HepG2 (cell line): Measurements from ENCODE around the gene RGS11. TPM values are rescaled to one million over a fixed set of nuclear protein-coding genes. Genes with fewer than 3 reads are reported as not detected.

Experiments
- ATAC-seq: fragments of 200-7000 bp; cut with Tn5 transposase; 3 replicates; pipeline ENCODE4 v1.9.1; 2020; ENCODE audit warnings: mild to moderate bottlenecking, moderate library complexity
- BruUV-seq: library from RNA; stranded (reverse); fragments of 400-500 nt; replicated peaks from 2 replicates; lab custom pipeline; 2021; lab: Mats Ljungman, UMichigan
- CTCF ChIA-PET: fragments of 300-600 bp; formaldehyde crosslinking; extraction: SDS; loops from one replicate; lab custom pipeline; 2021; ENCODE audit warnings: low total read pairs, inconsistent platforms, low intra/inter-chr PET ratio; lab: Yijun Ruan, JAX
- POLR2A ChIA-PET: fragments of 350-600 bp; sonication (Branson Sonifier 250); formaldehyde crosslinking; loops from one replicate; lab custom pipeline; 2020; ENCODE audit warnings: antibody characterized with exemption, inconsistent platforms; lab: Yijun Ruan, JAX
- DNase-seq: peaks from one replicate; pipeline ENCODE4 v3.0.0-alpha.2; 2015; ENCODE audit warnings: low spot score
- FAIRE-seq: peaks from 3 replicates; lab custom pipeline; 2011; peaks lifted over from hg19 to GRCh38; lab: Jason Lieb, UNC
- H2AFZ ChIP-seq: one replicate; pipeline ENCODE4 v1.6.1; 2011; ENCODE audit warnings: low read length, inconsistent platforms
- H3K27ac ChIP-seq: fragments of 300-600 bp; 3 replicates; pipeline ENCODE4 v1.8.0; 2011; ENCODE audit warnings: mixed run types, mild to moderate bottlenecking, mixed read lengths, low read length, inconsistent platforms; ENCODE audit not compliant: insufficient read depth; ENCODE audit errors: extremely low read length
- H3K27me3 ChIP-seq, 2 experiments: fragments of 200-600 bp in 1 of 2; 2 replicates in 1 of 2; 3 replicates in 1 of 2; pipeline versions ENCODE4 v1.6.0 to v1.8.0; 2011; ENCODE audit warnings: low read length in 2 of 2, mild to moderate bottlenecking in 2 of 2, moderate library complexity in 2 of 2, inconsistent platforms in 1 of 2; ENCODE audit not compliant: insufficient read depth in 2 of 2, control insufficient read depth in 1 of 2
- H3K36me3 ChIP-seq, 2 experiments: fragments of 200-600 bp in 1 of 2; replicated peaks in 1 of 2; 2 replicates in 1 of 2; 3 replicates in 1 of 2; pipeline versions ENCODE4 v1.5.1 to v1.8.0; 2011; ENCODE audit warnings: low read length in 2 of 2, inconsistent platforms in 1 of 2; ENCODE audit not compliant: insufficient read depth in 2 of 2, control insufficient read depth in 1 of 2
- H3K4me1 ChIP-seq: 2 replicates; pipeline ENCODE4 v1.5.1; 2012; ENCODE audit warnings: low read length, inconsistent platforms; ENCODE audit not compliant: insufficient read depth
- H3K4me2 ChIP-seq: 2 replicates; pipeline ENCODE4 v1.6.0; 2011; ENCODE audit warnings: low read depth, low read length, inconsistent platforms
- H3K4me3 ChIP-seq, 3 experiments: fragments of 200-600 bp in 1 of 3; sonication (generic), shearing (Covaris generic) in 1 of 3; replicated peaks in 1 of 3; 2 replicates each; pipeline ENCODE4 v1.5.1; 2011 to 2016; ENCODE audit warnings: low read length in 3 of 3, inconsistent platforms in 2 of 3, low read depth in 2 of 3, mild to moderate bottlenecking in 2 of 3, control low read depth in 1 of 3, mixed read lengths in 1 of 3; ENCODE audit not compliant: insufficient read depth in 1 of 3
- H3K79me2 ChIP-seq: one replicate; pipeline ENCODE4 v1.6.1; 2011; ENCODE audit warnings: low read length, inconsistent platforms; ENCODE audit not compliant: insufficient read depth
- H3K9ac ChIP-seq: 2 replicates; pipeline ENCODE4 v1.6.0; 2011; ENCODE audit warnings: mild to moderate bottlenecking, low read depth, low read length, inconsistent platforms; ENCODE audit not compliant: insufficient read depth
- H3K9me3 ChIP-seq: 2 replicates; pipeline ENCODE4 v1.5.1; 2012; ENCODE audit warnings: mild to moderate bottlenecking, low read length
- H4K20me1 ChIP-seq: 2 replicates; pipeline ENCODE4 v1.6.0; 2011; ENCODE audit warnings: inconsistent platforms, mild to moderate bottlenecking, low read length, moderate library complexity; ENCODE audit not compliant: insufficient read depth
- AGO2 ChIP-seq: fragments of 200-400 bp; formaldehyde crosslinking; optimal IDR thresholded peaks from 2 replicates; pipeline ENCODE3; 2017; ENCODE audit warnings: mild to moderate bottlenecking, low read depth, low read length, moderate library complexity
- CHD4 ChIP-seq: fragments of 200-600 bp; sonication (generic); IDR thresholded peaks from 2 replicates; pipeline ENCODE4 v1.7.0; 2017; ENCODE audit warnings: mild to moderate bottlenecking, low read length, borderline replicate concordance
- E2F2 ChIP-seq: sonication (generic); formaldehyde crosslinking; IDR thresholded peaks from 2 replicates; pipeline ENCODE4 v1.4.0; 2020; ENCODE audit warnings: missing genetic modification reagents, borderline replicate concordance
- KLF15 ChIP-seq: sonication (generic); formaldehyde crosslinking; IDR thresholded peaks from 2 replicates; pipeline ENCODE4 v1.8.1; 2023; ENCODE audit warnings: borderline replicate concordance, mild to moderate bottlenecking, inconsistent platforms, missing genetic modification reagents, mixed read lengths
- NCOA5 ChIP-seq: sonication (generic); formaldehyde crosslinking; IDR thresholded peaks from 2 replicates; pipeline ENCODE4 v1.4.0; 2020; ENCODE audit warnings: missing genetic modification reagents
- RBM22 ChIP-seq: fragments of 200-400 bp; formaldehyde crosslinking; optimal IDR thresholded peaks from 2 replicates; pipeline ENCODE3; 2017; ENCODE audit warnings: mild to moderate bottlenecking, low read length, moderate library complexity
- STAT5B ChIP-seq: sonication (generic); formaldehyde crosslinking; IDR thresholded peaks from 2 replicates; pipeline ENCODE4 v1.4.0; 2020; ENCODE audit warnings: missing genetic modification reagents
- ZBTB38 ChIP-seq: sonication (generic); formaldehyde crosslinking; IDR thresholded peaks from 2 replicates; pipeline ENCODE4 v1.5.1; 2020; ENCODE audit warnings: mild to moderate bottlenecking, missing genetic modification reagents
- ZFY ChIP-seq: sonication (generic); formaldehyde crosslinking; IDR thresholded peaks from 2 replicates; pipeline ENCODE4 v1.4.0; 2020; ENCODE audit warnings: missing genetic modification reagents
- ZNF616 ChIP-seq: sonication (generic); formaldehyde crosslinking; IDR thresholded peaks from 2 replicates; pipeline ENCODE4 v1.5.0; 2020; ENCODE audit warnings: low read depth, mild to moderate bottlenecking, missing genetic modification reagents
- WGBS: methylation state at CpG from one replicate; pipeline ENCODE4 v1.1.6; 2017; ENCODE audit warnings: low lambda C conversion rate; 5-methylcytosine and 5-hydroxymethylcytosine counted together
- in situ Hi-C: cut with HindIII; loops from 2 replicates; pipeline ENCODE4 v1.10.0; 2017; ENCODE audit warnings: low pct_unique_long_range_greater_than_20kb; ENCODE audit not compliant: extremely low pct_ligation_motif_present
- intact Hi-C: fragments of 100-400 bp; cut with micrococcal nuclease; formaldehyde crosslinking; loops from one replicate; pipeline ENCODE4 v1.10.0; 2022; ENCODE audit not compliant: unreplicated experiment
- polyA plus RNA-seq, 8 experiments: library from polyadenylated mRNA; depleted of rRNA in 3 of 8; stranded (reverse) in 7 of 8; unstranded in 1 of 8; fragments of >200 nt; fragmentation: Illumina TruSeq in 4 of 8; extraction: Trizol in 4 of 8; gene quantifications; 2 replicates each; pipeline versions ENCODE4 v1.2.1 to v1.2.3, GENCODE V29; 2011 to 2016; ENCODE audit warnings: low read depth in 4 of 8, missing spikeins in 1 of 8, mixed read lengths in 1 of 8; ENCODE audit not compliant: insufficient read depth in 1 of 8
- total RNA-seq, 5 experiments: library from RNA; depleted of rRNA; stranded (reverse); fragments of >200 nt; fragmentation: Illumina TruSeq; extraction: Trizol; gene quantifications; 2 replicates each; pipeline ENCODE4 v1.2.3, GENCODE V29; 2016; ENCODE audit warnings: low read depth in 1 of 5
- TF ChIP-seq, protein P1 (sequence below): sonication (generic); formaldehyde crosslinking; IDR thresholded peaks from 2 replicates; pipeline ENCODE4 v1.5.1; 2020; ENCODE audit warnings: missing genetic modification reagents, mild to moderate bottlenecking, borderline replicate concordance

The RGS11 gene
- total and polyA plus RNA-seq, 2 of the 13 experiments (the other 11 are each of a cell fraction or from before 2014, with no cell fraction given): 0.11 TPM; not detected in 1

GRCh38 chr16:287298-287811 lies 11.6 kb upstream of the RGS11 start:
- Histone ChIP-seq H3K4me2 (no peak overlapping the region), H4K20me1 (no peaks in the 10 kb centered on the region), H3K4me1 (no peaks in the 10 kb centered on the region), H3K4me3 (no peak overlapping the region), H3K27ac (no peak overlapping the region), H3K9ac (no peak overlapping the region), H3K79me2 (no peaks in the 10 kb centered on the region), H3K9me3 (no peaks in the 10 kb centered on the region), H3K27me3 (peaks cover 3 to 11% of the 10 kb centered on the region in 2 experiments; a peak in 2 of 5 replicates), H3K36me3 (peaks cover 14 to 52% of the 10 kb centered on the region in 2 experiments; a peak in 4 of 5 replicates), H2AFZ (no peak overlapping the region)
- intact Hi-C loops: loop anchor here (5.0 kb wide), 1 partner anchor 50 kb away; no protein-coding TSS in a partner anchor
- in situ Hi-C loops: no loop called here
- TF ChIP-seq KLF15 (CRISPR knock-in tag) (no peak), AGO2 (peak; percentile 4), ZBTB38 (peak; percentile 46; the same call in 1 of the 2 replicates), NCOA5 (CRISPR knock-in tag) (no peak)
- ChIA-PET CTCF (no interaction called here), POLR2A (no interaction called here)
- no peak for FAIRE-seq
- no TSS peak for BruUV-seq
- WGBS: 85% methylated on average over 10 of the region's 16 CpGs
- no peak for ATAC-seq
- DNase-seq: no peak

DNA sequence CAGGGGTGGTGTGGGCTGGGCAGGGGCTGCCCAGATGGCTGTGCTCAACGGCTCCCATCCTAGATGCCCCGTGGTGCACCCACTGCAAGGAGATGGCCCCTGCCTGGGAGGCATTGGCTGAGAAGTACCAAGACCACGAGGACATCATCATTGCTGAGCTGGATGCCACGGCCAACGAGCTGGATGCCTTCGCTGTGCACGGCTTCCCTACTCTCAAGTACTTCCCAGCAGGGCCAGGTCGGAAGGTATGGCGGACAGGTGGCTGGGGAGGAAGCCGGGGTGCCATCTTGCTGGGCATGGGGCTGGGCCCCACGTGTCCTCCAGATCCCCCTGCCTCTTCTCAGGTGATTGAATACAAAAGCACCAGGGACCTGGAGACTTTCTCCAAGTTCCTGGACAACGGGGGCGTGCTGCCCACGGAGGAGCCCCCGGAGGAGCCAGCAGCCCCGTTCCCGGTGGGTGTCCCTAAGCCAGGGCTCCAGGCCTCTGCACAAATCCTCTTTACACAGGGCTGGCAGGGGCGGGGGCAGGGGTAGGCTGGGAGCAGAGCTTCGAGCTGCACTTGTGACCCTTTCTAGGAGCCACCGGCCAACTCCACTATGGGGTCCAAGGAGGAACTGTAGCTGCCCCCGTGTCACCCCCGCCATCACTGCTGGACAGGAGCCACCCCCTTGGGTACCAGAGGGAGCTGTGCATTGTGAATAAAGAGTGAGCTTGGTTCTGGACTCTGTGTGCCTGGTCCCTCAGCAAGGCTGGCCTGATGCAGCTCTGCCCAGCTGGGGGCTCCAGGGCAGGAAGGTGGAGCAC lies 10.9 kb upstream of the RGS11 start:
- no peak for FAIRE-seq
- Histone ChIP-seq H3K4me3 (no peak overlapping the region), H3K4me1 (no peaks in the 10 kb centered on the region), H3K9me3 (no peaks in the 10 kb centered on the region), H3K36me3 (peaks cover 12 to 48% of the 10 kb centered on the region in 2 experiments; a peak in 4 of 5 replicates), H3K27ac (no peak overlapping the region), H2AFZ (no peak overlapping the region), H4K20me1 (no peaks in the 10 kb centered on the region), H3K79me2 (no peaks in the 10 kb centered on the region), H3K9ac (no peak overlapping the region), H3K4me2 (no peak overlapping the region), H3K27me3 (peaks cover 3 to 15% of the 10 kb centered on the region in 2 experiments; a peak in 4 of 5 replicates)
- ChIA-PET CTCF (no interaction called here), POLR2A (no interaction called here)
- WGBS: 90% methylated on average over 14 of the region's 22 CpGs
- DNase-seq: no peak
- intact Hi-C loops (loop anchor here (5.0 kb wide), 1 partner anchor 49 kb away; no protein-coding TSS in a partner anchor), in situ Hi-C loops (no loop called here)
- peak; percentile 17 for TF ChIP-seq RBM22
- TF ChIP-seq AGO2: peak; percentile 55
- TF ChIP-seq, protein P1, sequence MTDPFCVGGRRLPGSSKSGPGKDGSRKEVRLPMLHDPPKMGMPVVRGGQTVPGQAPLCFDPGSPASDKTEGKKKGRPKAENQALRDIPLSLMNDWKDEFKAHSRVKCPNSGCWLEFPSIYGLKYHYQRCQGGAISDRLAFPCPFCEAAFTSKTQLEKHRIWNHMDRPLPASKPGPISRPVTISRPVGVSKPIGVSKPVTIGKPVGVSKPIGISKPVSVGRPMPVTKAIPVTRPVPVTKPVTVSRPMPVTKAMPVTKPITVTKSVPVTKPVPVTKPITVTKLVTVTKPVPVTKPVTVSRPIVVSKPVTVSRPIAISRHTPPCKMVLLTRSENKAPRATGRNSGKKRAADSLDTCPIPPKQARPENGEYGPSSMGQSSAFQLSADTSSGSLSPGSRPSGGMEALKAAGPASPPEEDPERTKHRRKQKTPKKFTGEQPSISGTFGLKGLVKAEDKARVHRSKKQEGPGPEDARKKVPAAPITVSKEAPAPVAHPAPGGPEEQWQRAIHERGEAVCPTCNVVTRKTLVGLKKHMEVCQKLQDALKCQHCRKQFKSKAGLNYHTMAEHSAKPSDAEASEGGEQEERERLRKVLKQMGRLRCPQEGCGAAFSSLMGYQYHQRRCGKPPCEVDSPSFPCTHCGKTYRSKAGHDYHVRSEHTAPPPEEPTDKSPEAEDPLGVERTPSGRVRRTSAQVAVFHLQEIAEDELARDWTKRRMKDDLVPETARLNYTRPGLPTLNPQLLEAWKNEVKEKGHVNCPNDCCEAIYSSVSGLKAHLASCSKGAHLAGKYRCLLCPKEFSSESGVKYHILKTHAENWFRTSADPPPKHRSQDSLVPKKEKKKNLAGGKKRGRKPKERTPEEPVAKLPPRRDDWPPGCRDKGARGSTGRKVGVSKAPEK (CRISPR knock-in tag): no peak
- TF ChIP-seq STAT5B (CRISPR knock-in tag): no peak
- no peak for TF ChIP-seq ZNF616
- TF ChIP-seq E2F2: no peak
- TF ChIP-seq CHD4: no peak
- TF ChIP-seq ZFY (CRISPR knock-in tag): no peak
- no peak for ATAC-seq
- no TSS peak for BruUV-seq
